GM12874 (cell line): ENCODE results near the gene FAM117B.

Source experiments
- TF ChIP-seq, protein P1 (sequence below): IDR thresholded peaks from 2 replicates; pipeline ENCODE4 v1.5.1; 2011; ENCODE audit warnings: low read depth, mild to moderate bottlenecking, control low read depth, low read length, moderate library complexity; ENCODE audit not compliant: insufficient read depth

The FAM117B gene

DNA sequence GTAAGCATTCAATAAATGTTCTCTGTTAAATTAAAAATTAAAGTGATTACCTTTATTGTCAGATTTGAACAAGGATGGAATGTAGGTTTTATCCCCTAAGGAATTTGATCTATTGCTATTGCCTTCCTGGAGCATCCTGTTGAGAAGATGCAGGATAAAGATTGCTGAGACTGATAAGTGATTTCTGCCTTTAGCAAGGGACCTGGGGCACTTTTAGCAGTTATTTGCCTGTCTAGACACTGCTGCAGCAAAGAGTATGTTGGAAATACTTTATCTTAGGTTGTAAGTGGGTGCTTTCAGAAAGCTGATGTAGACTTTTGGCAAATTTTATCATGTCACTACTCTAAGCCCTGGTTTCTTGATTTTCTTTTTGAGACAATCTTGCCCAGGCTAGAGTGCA, 69.5 kb downstream of the FAM117B start:
- TF ChIP-seq, protein P1, sequence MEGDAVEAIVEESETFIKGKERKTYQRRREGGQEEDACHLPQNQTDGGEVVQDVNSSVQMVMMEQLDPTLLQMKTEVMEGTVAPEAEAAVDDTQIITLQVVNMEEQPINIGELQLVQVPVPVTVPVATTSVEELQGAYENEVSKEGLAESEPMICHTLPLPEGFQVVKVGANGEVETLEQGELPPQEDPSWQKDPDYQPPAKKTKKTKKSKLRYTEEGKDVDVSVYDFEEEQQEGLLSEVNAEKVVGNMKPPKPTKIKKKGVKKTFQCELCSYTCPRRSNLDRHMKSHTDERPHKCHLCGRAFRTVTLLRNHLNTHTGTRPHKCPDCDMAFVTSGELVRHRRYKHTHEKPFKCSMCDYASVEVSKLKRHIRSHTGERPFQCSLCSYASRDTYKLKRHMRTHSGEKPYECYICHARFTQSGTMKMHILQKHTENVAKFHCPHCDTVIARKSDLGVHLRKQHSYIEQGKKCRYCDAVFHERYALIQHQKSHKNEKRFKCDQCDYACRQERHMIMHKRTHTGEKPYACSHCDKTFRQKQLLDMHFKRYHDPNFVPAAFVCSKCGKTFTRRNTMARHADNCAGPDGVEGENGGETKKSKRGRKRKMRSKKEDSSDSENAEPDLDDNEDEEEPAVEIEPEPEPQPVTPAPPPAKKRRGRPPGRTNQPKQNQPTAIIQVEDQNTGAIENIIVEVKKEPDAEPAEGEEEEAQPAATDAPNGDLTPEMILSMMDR = no peak

DNA sequence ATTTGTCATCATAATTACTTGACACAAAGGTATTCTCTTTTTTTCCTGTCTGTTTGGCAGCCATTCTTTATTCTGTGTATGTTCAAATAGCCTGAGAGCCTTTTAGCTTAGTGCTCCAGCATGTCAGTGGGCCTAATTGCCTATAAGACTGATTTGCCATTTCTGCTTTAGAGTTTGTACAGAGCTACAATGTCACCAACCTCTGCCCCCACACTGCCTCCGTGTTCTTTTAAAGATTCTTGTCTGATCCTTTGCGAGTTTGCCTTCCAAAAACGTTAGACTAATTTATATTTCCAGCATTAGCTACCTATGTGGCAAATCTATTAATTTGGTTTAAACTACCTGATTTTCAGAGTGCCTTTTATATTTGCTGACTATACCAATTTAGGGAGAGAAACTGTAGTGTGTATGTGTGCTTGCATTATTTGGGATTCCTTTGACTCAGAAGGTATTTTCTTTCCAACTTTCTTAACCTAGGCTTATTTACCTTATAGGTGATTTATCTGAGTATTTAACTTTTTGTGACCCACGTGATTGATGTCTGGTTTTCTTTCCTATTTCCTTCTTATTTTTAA, 70.8 kb downstream of the FAM117B start:
- TF ChIP-seq, protein P1 = no peak

DNA sequence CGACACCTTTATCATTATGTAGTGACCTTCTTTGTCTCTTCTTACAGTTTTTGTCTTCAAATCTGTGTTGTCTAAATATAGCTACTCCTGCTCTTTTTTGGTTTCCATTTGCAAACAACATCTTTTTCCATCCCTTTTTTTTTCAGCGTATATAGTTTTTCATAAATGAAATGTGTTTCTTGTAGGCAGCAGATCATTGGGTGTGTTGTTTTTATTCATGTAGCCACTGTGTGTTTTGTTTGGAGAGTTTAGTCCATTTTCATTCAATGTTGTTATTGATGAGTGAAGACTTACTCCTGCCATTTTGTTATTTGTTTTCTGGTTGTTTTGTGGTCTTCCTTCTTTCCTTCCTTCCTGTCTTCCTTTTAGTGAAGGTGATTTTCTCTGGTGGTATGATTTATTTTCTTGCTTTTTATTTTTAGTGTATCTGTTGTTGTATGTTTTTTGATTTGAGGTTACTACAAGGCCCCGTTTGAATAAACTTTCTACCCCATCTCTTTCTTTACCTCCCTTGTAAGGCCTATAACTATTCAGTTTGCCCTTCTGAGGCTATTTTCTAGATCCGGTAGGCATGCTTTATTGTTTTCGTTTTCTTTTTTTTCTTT, 81.4 kb downstream of the FAM117B start:
- TF ChIP-seq, protein P1 = no peak

DNA sequence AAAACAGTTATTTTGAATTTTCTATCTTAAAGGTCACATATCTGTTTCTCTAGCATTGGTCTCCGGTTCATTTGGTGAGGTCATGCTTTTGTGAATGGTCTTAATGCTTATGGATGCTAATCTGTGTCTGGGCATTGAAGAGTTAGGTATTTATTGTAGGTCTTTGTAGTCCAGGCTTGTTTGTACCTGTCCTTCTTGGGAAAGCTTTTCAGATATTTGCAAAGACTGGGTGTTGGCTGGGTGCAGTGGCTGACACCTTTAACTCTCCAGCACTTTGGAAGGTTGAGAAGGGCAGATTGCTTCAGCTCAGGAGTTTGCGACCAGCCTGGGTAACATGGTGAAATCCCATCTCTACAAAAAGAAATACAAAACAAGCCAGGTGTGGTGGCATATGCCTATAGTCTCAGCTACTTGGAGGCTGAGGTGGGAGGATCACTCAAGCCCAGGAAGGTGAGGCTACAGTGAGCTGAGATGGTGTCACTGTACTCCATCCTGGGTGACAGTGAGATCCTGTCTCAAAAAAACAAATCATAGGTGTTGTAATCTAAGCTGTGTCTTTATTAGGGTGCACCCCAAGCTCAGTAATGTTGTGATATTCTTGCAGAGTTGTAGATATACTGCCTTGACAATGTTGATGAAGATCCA, 82.3 kb downstream of the FAM117B start:
- TF ChIP-seq, protein P1 = no peak

DNA sequence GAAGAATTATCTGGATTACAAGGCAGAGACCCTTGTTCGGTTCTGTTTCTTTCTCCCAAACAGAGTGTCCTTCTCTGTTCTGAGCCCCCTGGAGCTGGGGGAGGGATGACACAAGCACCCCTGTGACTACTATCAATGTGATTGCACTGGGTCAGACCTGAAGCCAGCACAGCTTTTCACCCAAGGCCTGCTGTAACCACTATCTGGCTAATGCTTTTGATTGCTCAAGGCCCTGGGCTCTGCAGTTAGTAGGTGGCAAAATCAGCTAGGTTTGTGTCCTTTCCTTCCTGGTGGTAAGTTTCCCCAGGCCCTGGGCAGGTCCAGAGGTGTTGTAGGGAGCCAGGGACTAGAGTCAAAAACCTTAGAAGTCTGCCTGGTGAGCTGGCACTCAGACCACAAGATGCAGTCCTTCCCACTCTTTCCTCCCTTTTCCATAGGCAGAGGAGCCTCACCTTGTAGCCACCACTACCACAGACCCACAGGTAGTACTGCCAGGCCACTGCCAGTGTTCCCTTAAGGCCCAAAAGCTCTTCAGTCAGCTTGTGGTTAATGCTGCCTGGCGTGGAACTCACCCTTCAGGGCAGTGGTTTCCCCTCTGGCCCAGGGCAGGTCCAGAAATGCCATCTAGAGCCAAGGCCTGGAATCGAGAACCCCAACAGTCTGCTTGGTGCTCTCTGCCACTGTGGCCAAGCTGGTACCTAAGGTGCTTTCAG, 83.0 kb downstream of the FAM117B start:
- TF ChIP-seq, protein P1 = no peak

DNA sequence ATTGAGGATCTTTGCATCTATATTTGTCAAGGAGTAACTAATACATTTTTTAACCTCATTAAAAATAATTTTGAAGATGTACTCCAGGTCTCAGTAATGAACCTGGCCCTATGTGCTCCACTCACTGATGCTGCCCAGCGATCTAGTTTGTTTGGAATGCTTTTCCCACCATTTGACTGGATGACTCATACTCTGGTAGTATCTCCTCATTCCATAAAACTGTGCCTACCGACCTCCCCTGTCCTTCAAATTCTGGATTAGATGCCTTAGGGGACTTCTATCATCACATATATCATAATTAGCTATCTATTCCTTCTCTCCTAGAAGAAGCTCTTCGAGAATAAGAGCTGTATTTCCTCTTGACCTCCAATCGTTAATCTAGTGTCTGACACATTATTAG, 83.8 kb downstream of the FAM117B start:
- TF ChIP-seq, protein P1 = no peak

DNA sequence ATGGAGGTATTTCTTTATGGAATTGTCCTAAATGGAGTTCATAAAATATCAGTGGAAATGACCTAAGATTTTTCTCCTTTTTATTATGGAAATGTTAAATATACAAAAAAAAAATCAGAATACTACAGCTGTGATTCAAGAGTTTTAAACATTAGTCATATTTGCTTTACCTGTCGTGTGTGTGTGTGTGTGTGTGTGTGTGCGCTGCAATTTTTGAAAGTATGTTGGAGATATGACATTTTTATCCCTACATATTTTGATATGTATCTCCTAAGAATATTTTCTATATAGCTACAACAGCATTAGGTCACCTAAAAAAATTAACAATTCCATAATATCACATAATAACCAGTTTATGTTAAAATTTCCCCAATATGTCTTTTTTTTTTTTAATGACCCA, 85.5 kb downstream of the FAM117B start:
- TF ChIP-seq, protein P1 = no peak
